Stimulated activated CD8-positive, alpha-beta memory T cell treated with anti-CD3 and anti-CD28 coated beads, Interleukin-7, amount 100 ng/mL, for 4 hours (primary cell): ENCODE measurements around the gene TET1.
"Not testable (repeated sequence)": the region's sequence is repeated elsewhere in the genome, so short reads cannot be mapped to it uniquely, and the experiment has no call there.

Experiments
- DNase-seq, 2 donors: peaks; one replicate each; pipeline ENCODE4 v3.0.0-alpha.2; 2020; ENCODE audit warnings: low read depth in 2 of 2

Gene TET1

DNA sequence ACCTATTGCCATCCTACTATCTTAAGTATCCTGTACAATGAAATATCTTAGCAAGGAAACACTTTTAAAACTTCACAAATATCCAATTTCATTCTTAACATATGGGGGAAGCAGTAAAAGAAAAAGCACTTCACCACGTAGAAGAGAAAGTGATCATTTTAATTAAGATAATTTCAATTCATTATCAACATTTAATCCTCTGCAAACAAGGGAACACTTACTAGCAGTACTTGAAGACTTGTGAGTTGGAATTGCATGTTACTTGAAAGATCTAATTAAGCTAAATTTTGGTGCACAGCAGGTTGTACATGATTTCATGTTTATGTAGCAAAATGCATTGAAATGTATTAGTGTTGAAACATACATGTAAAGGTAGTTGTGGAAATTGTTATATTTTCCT is 140.1 kb downstream of the TET1 start:
- no peak for DNase-seq

DNA sequence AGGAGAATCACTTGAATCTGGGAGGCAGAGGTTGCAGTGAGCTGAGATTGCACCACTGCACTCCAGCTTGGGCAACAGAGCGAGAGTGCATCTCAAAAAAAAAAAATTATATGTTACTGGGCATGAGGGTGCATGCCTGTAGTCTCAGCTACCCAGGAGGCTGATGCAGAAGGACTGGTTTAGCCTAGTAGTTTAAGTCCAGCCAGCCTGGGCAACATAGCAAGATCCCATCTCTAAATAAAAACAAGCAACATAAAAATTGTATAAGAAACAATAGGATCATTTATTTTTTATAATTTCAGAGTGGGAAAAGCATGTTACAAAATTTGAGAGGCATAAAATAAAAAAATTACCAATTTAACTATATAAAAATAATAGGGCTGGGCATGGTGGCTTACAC is 145.4 kb downstream of the TET1 start:
- DNase-seq = no peak

DNA sequence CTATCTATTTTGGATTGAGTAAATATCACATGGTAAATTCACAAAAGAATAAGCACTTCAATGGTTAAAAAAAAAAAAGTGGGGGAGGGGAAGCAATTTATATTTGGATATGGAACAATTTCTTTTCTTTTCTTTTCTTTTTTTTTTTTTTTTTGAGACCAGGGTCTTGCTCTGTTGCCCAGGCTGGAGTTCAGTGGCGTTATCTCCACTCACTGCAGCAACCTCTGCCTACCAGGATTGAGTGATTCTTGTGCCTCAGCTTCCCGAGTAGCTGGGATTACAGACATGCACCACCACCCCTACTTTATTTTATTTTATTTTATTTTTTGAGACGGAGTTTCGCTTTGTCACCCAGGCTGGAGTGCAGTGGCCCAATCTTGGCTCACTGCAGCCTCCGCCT is 148.8 kb downstream of the TET1 start:
- DNase-seq = not testable (repeated sequence)

DNA sequence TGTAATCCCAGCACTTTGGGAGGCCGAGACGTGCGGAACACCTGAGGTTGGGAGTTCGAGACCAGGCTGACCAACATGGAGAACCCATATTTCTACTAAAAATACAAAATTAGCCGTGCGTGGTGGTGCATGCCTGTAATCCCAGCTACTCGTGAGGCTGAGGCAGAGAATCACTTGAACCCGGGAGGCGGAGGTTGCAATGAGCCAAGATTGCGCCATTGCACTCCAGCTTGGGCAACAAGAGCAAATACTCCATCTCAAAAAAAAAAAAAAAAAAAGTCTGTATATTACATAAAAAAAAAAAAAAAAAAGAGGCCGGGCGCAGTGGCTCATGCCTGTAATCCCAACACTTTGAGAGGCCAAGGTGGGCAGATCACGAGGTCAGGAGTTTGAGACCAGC is 152.9 kb downstream of the TET1 start:
- DNase-seq = not testable (repeated sequence)

- DNase-seq = no peak
These were observed 157.3 kb downstream of the TET1 start for GRCh38 chr10:68717435-68717834.

GRCh38 chr10:68720793-68721672 is 160.9 kb downstream of the TET1 start, which contains the start of gene CCAR1:
Gene CCAR1 (plus strand): TSS chr10:68721239. CDS start chr10:68722505, 1,266 bp downstream.
- peak; percentile 96 to 97 for DNase-seq

GRCh38 chr10:68721673-68722335 is 161.7 kb downstream of the TET1 start:
- no peak for DNase-seq

DNA sequence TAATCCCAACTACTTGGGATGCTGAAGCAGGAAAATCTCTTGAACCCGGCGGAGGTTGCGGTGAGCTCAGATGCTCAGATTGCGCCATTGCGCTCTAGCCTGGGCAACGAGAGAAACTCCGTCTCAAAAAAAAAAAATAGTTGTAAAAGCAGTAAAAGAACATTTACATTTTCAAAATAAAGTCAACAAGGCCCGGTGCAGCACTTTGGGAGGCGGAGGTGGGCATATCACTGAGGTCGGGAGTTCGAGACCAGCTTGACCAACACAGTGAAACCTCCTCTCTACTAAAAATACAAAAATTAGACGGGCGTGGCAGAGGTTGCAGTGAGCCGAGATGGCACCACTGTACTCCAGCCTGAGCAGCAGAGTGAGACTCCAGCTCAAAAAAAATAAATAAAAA is 164.9 kb downstream of the TET1 start:
- no peak for DNase-seq

DNA sequence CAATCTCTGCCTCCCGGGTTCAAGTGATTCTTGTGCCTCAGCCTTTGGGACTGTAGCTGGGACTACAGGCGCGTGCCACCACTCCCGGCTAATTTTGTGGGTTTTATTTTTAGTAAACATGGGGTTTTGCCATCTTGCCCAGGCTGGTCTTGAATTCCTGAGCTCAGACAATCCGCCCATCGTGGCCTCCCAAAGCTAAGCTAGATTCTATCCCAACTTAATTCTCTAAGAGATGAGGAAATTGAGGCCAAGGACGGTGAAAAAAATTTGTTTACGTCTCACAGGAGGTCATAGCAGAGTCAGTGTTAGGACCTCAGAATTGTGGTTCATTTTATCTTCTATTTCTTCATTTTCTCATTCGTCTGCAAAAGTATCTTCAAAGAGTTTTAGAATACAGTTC is 167.0 kb downstream of the TET1 start:
- no peak for DNase-seq

DNA sequence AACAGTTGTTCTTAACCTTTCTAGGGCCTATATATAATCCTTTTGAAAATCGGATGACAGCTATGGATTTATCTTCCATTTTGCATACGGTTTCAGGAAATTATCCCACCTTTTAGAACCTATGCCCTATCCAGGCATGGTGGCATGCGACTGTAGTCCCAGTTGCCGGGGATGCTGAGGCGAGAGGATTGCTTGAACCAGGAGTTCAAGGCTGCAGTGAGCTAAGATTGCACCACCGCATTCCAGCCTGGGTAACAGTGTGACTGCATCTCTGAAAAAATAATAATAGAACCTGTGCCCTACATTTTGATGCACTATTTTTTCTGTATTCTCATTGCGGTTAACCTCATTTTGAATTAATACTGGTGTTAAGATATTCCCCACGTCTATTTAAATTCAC is 172.5 kb downstream of the TET1 start:
- DNase-seq = no peak

GRCh38 chr10:68734349-68734748 is 174.2 kb downstream of the TET1 start:
- no peak for DNase-seq

GRCh38 chr10:68735119-68735518 is 175.0 kb downstream of the TET1 start:
- no peak for DNase-seq

- DNase-seq = not testable (repeated sequence)
These were observed 175.6 kb downstream of the TET1 start for GRCh38 chr10:68735739-68736138.

DNA sequence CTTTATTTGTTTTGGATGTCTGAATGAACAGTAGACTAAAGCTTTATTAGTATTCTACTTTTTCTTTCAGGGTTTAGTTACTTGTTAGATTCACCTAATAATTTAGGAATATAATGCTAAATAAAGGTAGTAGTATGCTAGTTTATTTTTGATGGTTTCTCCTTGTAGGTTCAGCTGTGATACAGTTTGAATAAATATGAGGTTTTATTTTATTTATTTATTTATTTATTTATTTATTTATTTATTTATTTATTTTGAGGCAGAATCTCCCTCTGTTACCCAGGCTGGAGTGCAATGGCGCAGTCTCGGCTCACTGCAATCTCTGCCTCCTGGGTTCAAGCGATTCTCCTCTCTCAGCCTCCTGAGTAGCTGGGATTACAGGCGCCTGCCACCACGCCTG is 180.5 kb downstream of the TET1 start:
- not testable (repeated sequence) for DNase-seq

DNA sequence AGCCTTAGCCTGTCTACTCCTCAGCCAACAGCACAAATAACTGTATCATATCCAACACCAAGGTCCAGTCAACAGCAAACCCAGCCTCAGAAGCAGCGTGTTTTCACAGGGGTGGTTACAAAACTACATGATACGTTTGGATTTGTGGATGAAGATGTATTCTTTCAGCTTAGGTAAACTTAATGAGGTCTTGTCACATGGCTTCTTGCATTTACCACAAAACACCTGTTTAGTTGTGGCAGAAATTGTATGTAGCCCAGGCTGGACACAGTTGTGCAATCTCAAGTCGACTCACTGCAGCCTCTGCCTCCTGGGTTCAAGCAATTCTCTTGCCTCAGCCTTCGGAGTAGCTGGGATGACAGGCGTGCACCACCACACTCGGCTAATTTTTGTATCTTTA is 182.3 kb downstream of the TET1 start:
- DNase-seq = no peak
